HepG2 (cell line): Measurements from ENCODE around the gene ARL2. TPM values are rescaled to one million over a fixed set of nuclear protein-coding genes. Genes with fewer than 3 reads are reported as not detected.

Experiments used
- BHLHE40 ChIP-seq: IDR thresholded peaks from 2 replicates; pipeline ENCODE4 v1.6.1; 2011; ENCODE audit warnings: low read length, improper control_type of control experiment
- GMEB1 ChIP-seq: sonication (generic); formaldehyde crosslinking; IDR thresholded peaks from 2 replicates; pipeline ENCODE4 v1.5.1; 2020; ENCODE audit warnings: missing genetic modification reagents, mild to moderate bottlenecking, borderline replicate concordance
- NR2F1 ChIP-seq, 2 experiments: fragments of 450-650 bp in 1 of 2; formaldehyde crosslinking in 1 of 2; IDR thresholded peaks; 2 replicates each; pipeline versions ENCODE4 v1.5.0 to v1.6.1; 2016 to 2020; ENCODE audit warnings: mild to moderate bottlenecking in 1 of 2, missing compliant biosample characterization in 1 of 2, missing genetic modification reagents in 1 of 2, moderate library complexity in 1 of 2
- PBX2 ChIP-seq: IDR thresholded peaks from 2 replicates; pipeline ENCODE4 v1.6.1; 2016; ENCODE audit warnings: control low read depth
- RBM22 ChIP-seq: fragments of 200-400 bp; formaldehyde crosslinking; optimal IDR thresholded peaks from 2 replicates; pipeline ENCODE3; 2017; ENCODE audit warnings: mild to moderate bottlenecking, low read length, moderate library complexity
- REST ChIP-seq, 2 experiments: IDR thresholded peaks; 2 replicates each; pipeline ENCODE4 v1.6.1; 2011 to 2012; ENCODE audit warnings: low read length in 2 of 2, borderline replicate concordance in 1 of 2, low read depth in 1 of 2, mild to moderate bottlenecking in 1 of 2, moderate library complexity in 1 of 2
- SOX13 ChIP-seq, 3 experiments: fragments of 450-650 bp in 1 of 3; sonication (generic) in 1 of 3; formaldehyde crosslinking in 1 of 3; IDR thresholded peaks in 2 of 3; conservative IDR thresholded peaks in 1 of 3; 2 replicates each; pipeline versions ENCODE4 v1.5.0 to v1.6.1; 2016 to 2020; ENCODE audit warnings: antibody characterized with exemption in 1 of 3, mild to moderate bottlenecking in 1 of 3, missing compliant biosample characterization in 1 of 3, missing genetic modification reagents in 1 of 3, moderate library complexity in 1 of 3
- ZBTB8A ChIP-seq: sonication (generic); formaldehyde crosslinking; IDR thresholded peaks from 2 replicates; pipeline ENCODE4 v1.4.0; 2020; ENCODE audit warnings: mild to moderate bottlenecking, low read depth, missing genetic modification reagents, borderline replicate concordance
- ZFP36 ChIP-seq: fragments of 150-350 bp; IDR thresholded peaks from 2 replicates; pipeline ENCODE4 v1.6.1; 2018; ENCODE audit warnings: borderline replicate concordance, low read length, low read depth; ENCODE audit not compliant: partially characterized antibody
- ZNF557 ChIP-seq: sonication (generic); formaldehyde crosslinking; IDR thresholded peaks from 2 replicates; pipeline ENCODE4 v1.4.0; 2020; ENCODE audit warnings: missing genetic modification reagents
- ZNF574 ChIP-seq: sonication (generic); formaldehyde crosslinking; IDR thresholded peaks from 2 replicates; pipeline ENCODE4 v1.4.0; 2020; ENCODE audit warnings: missing genetic modification reagents
- ZNF766 ChIP-seq: sonication (generic); formaldehyde crosslinking; IDR thresholded peaks from 2 replicates; pipeline ENCODE4 v1.5.0; 2020; ENCODE audit warnings: missing genetic modification reagents, borderline replicate concordance
- ZNF800 ChIP-seq: sonication (generic); formaldehyde crosslinking; IDR thresholded peaks from 2 replicates; pipeline ENCODE4 v1.4.0; 2020; ENCODE audit warnings: missing genetic modification reagents
- ZNF891 ChIP-seq: sonication (generic); formaldehyde crosslinking; IDR thresholded peaks from 2 replicates; pipeline ENCODE4 v1.5.0; 2020; ENCODE audit warnings: mild to moderate bottlenecking, missing genetic modification reagents
- polyA plus RNA-seq, 8 experiments: library from polyadenylated mRNA; depleted of rRNA in 3 of 8; stranded (reverse) in 7 of 8; unstranded in 1 of 8; fragments of >200 nt; fragmentation: Illumina TruSeq in 4 of 8; extraction: Trizol in 4 of 8; gene quantifications; 2 replicates each; pipeline versions ENCODE4 v1.2.1 to v1.2.3, GENCODE V29; 2011 to 2016; ENCODE audit warnings: low read depth in 4 of 8, missing spikeins in 1 of 8, mixed read lengths in 1 of 8; ENCODE audit not compliant: insufficient read depth in 1 of 8
- total RNA-seq, 5 experiments: library from RNA; depleted of rRNA; stranded (reverse); fragments of >200 nt; fragmentation: Illumina TruSeq; extraction: Trizol; gene quantifications; 2 replicates each; pipeline ENCODE4 v1.2.3, GENCODE V29; 2016; ENCODE audit warnings: low read depth in 1 of 5

Gene ARL2
- total and polyA plus RNA-seq, 2 of the 13 experiments (the other 11 are each of a cell fraction or from before 2014, with no cell fraction given): 82.9 to 84.4 TPM

- TF ChIP-seq SOX13 (IDR thresholded peaks at IDR 0.05): no peak
- peak in 1 of 2 experiments; percentile 47; a peak in 1 of 4 replicates for TF ChIP-seq SOX13 (CRISPR knock-in tag; conservative IDR thresholded peaks at IDR 0.05 in 1 of 2, IDR thresholded peaks at IDR 0.05 in 1 of 2)
- TF ChIP-seq NR2F1 (CRISPR knock-in tag; IDR thresholded peaks at IDR 0.05): no peak
- no peak for TF ChIP-seq ZFP36
- peak; percentile 88 for TF ChIP-seq BHLHE40
- no peak for TF ChIP-seq RBM22
- 0 out of 2 replicates have a peak, but pooled peaks have one; percentile 30 for TF ChIP-seq GMEB1 (CRISPR knock-in tag)
- TF ChIP-seq PBX2 (CRISPR knock-in tag): no peak
- no peak for TF ChIP-seq ZBTB8A (CRISPR knock-in tag)
- peak; percentile 89 for TF ChIP-seq ZNF891 (CRISPR knock-in tag)
- TF ChIP-seq ZNF574 (CRISPR knock-in tag): peak; percentile 73
- TF ChIP-seq ZNF557 (CRISPR knock-in tag): 0 out of 2 replicates have a peak, but pooled peaks have one; percentile 49
- TF ChIP-seq ZNF766 (CRISPR knock-in tag): no peak
- TF ChIP-seq ZNF800 (CRISPR knock-in tag): no peak
- TF ChIP-seq REST (IDR thresholded peaks at IDR 0.05; ENCODE audit: borderline replicate concordance in 1 of 2, low read depth in 1 of 2, low read length in 2 of 2): no peak; a peak in 3 of 4 replicates
Observed at GRCh38 chr11:64996710-64997380, 17.1 kb upstream of the ARL2 start, which contains the start of gene BATF2 (continued).
